Activated CD4-positive, alpha-beta T cell treated with anti-CD3 and anti-CD28 coated beads, Interleukin-2, amount 50 U/mL, for 24 hours (primary cell): ENCODE results near the gene PRR5L.
A peak's percentile ranks its signal among the peaks of the same experiment; 100 is the strongest.
"Not testable (repeated sequence)": the region's sequence is repeated elsewhere in the genome, so short reads cannot be mapped to it uniquely, and the experiment has no call there.

ENCODE experiments used
- DNase-seq, 2 donors: peaks; one replicate each; pipeline ENCODE4 v3.0.0-alpha.2; 2020; ENCODE audit warnings: low read depth in 1 of 2, low spot score in 1 of 2

PRR5L gene

GRCh38 chr11:36487619-36488018, 191.5 kb downstream of the PRR5L start:
- DNase-seq: no peak

GRCh38 chr11:36488096-36488495, 192.0 kb downstream of the PRR5L start:
- DNase-seq: no peak

GRCh38 chr11:36490026-36490806, 194.1 kb downstream of the PRR5L start:
- no peak for DNase-seq

- DNase-seq: peak in 1 of 2 donors; percentile 25
These were observed 196.7 kb downstream of the PRR5L start for GRCh38 chr11:36492724-36493304.

- DNase-seq: no peak
These were observed 197.2 kb downstream of the PRR5L start for GRCh38 chr11:36493332-36493731.

GRCh38 chr11:36498721-36499120, 202.6 kb downstream of the PRR5L start:
- DNase-seq: no peak

- no peak for DNase-seq
These were observed 203.2 kb downstream of the PRR5L start for GRCh38 chr11:36499315-36499714.

GRCh38 chr11:36500315-36500721, 204.2 kb downstream of the PRR5L start:
- DNase-seq: no peak

- no peak for DNase-seq
These were observed 205.1 kb downstream of the PRR5L start for GRCh38 chr11:36501236-36501635.

GRCh38 chr11:36507824-36508489, 211.9 kb downstream of the PRR5L start:
- no peak for DNase-seq

GRCh38 chr11:36508743-36509142, 212.7 kb downstream of the PRR5L start:
- no peak for DNase-seq

- DNase-seq: peak in 1 of 2 donors; percentile 8
These were observed 213.1 kb downstream of the PRR5L start for GRCh38 chr11:36509201-36509639.

GRCh38 chr11:36509694-36510593, 213.9 kb downstream of the PRR5L start, which contains the start of gene TRAF6:
Gene TRAF6, minus strand, starts transcription at chr11:36510272. Its CDS starts 8,757 bp downstream, at chr11:36501515.
- peak; percentile 82 to 91 for DNase-seq

GRCh38 chr11:36510594-36510942, 214.5 kb downstream of the PRR5L start:
- DNase-seq: no peak

- DNase-seq: not testable (repeated sequence)
These were observed 215.0 kb downstream of the PRR5L start for GRCh38 chr11:36511062-36511461.

GRCh38 chr11:36512016-36512415, 215.9 kb downstream of the PRR5L start:
- DNase-seq: no peak

- no peak for DNase-seq
These were observed 217.9 kb downstream of the PRR5L start for GRCh38 chr11:36513965-36514364.
